ENCODE data around the gene DHX8.

GRCh38 chr17:43468691-43469139 lies 15.1 kb upstream of the DHX8 start:
- no peak for TF ChIP-seq RAD21 (IDR thresholded peaks at IDR 0.05; ENCODE audit: low read length)
- no peak for TF ChIP-seq SMC3 (IDR thresholded peaks at IDR 0.05; ENCODE audit: low read depth, low read length)
